Neural crest cell (in vitro differentiated cells): Measurements from ENCODE around the gene SEC23A. TPM values are rescaled to one million over a fixed set of nuclear protein-coding genes. Genes with fewer than 3 reads are reported as not detected.
"Not testable (repeated sequence)": the region's sequence is repeated elsewhere in the genome, so short reads cannot be mapped to it uniquely, and the experiment has no call there.

Source experiments
- DNase-seq: peaks from one replicate; pipeline ENCODE4 v3.0.0; 2021; ENCODE audit warnings: low read depth, mixed read lengths, low spot score
- H3K27ac Mint-ChIP-seq: one replicate; pipeline ENCODE4 v1.8.0; 2021; ENCODE audit warnings: mild to moderate bottlenecking, mixed read lengths; ENCODE audit not compliant: unreplicated experiment
- H3K27me3 Mint-ChIP-seq: 2 replicates; pipeline ENCODE4 v1.8.0; 2021; ENCODE audit warnings: low read depth, mild to moderate bottlenecking, mixed read lengths
- H3K36me3 Mint-ChIP-seq: 2 replicates; pipeline ENCODE4 v1.8.0; 2021; ENCODE audit warnings: low read depth, mild to moderate bottlenecking, mixed read lengths
- H3K4me1 Mint-ChIP-seq: 2 replicates; pipeline ENCODE4 v1.8.0; 2021; ENCODE audit warnings: mixed read lengths
- H3K4me3 Mint-ChIP-seq: one replicate; pipeline ENCODE4 v1.8.0; 2021; ENCODE audit warnings: mild to moderate bottlenecking, mixed read lengths
- H3K9me3 Mint-ChIP-seq: 2 replicates; pipeline ENCODE4 v1.8.0; 2021; ENCODE audit warnings: mixed read lengths
- CTCF ChIP-seq: fragments of 200-600 bp; sonication (generic); conservative IDR thresholded peaks from 2 replicates; pipeline ENCODE4 v1.5.0; 2021; ENCODE audit warnings: antibody characterized with exemption, mild to moderate bottlenecking
- total RNA-seq: library from RNA; stranded (reverse); gene quantifications from 2 replicates; pipeline ENCODE4 v1.2.1, GENCODE V29; 2021

The SEC23A gene
- total RNA-seq, 1 donor from 2014 or later = 70.6 TPM

- no peak for TF ChIP-seq CTCF
- Mint-ChIP-seq H3K27me3 (no peaks in the 10 kb centered on the region), H3K27ac (no peak overlapping the region), H3K4me3 (no peak overlapping the region), H3K4me1 (no peaks in the 10 kb centered on the region), H3K9me3 (no peaks in the 10 kb centered on the region), H3K36me3 (peaks cover 12% of the 10 kb centered on the region)
- DNase-seq = no peak
These were observed 17.1 kb downstream of the SEC23A start for GRCh38 chr14:39085933-39086332.

GRCh38 chr14:39083127-39083526 is 19.9 kb downstream of the SEC23A start:
- H3K36me3 Mint-ChIP-seq = peaks cover 10% of the 10 kb centered on the region
- no peak for TF ChIP-seq CTCF
- H3K4me3 Mint-ChIP-seq = no peak overlapping the region
- DNase-seq = no peak
- no peaks in the 10 kb centered on the region for H3K9me3 Mint-ChIP-seq
- no peak overlapping the region for H3K27ac Mint-ChIP-seq
- H3K27me3 Mint-ChIP-seq = no peaks in the 10 kb centered on the region
- no peaks in the 10 kb centered on the region for H3K4me1 Mint-ChIP-seq

- Mint-ChIP-seq H3K27ac (no peak overlapping the region), H3K36me3 (peaks cover 16% of the 10 kb centered on the region), H3K9me3 (no peaks in the 10 kb centered on the region), H3K4me3 (no peak overlapping the region), H3K27me3 (no peaks in the 10 kb centered on the region), H3K4me1 (no peaks in the 10 kb centered on the region)
- DNase-seq = no peak
- no peak for TF ChIP-seq CTCF
These were observed 22.1 kb downstream of the SEC23A start for GRCh38 chr14:39080886-39081285.

GRCh38 chr14:39071096-39071495 is 31.9 kb downstream of the SEC23A start:
- Mint-ChIP-seq H3K36me3 (peaks cover 20% of the 10 kb centered on the region), H3K9me3 (no peaks in the 10 kb centered on the region), H3K27me3 (no peaks in the 10 kb centered on the region), H3K4me1 (no peaks in the 10 kb centered on the region), H3K4me3 (no peak overlapping the region), H3K27ac (no peak overlapping the region)
- no peak for DNase-seq
- no peak for TF ChIP-seq CTCF

- TF ChIP-seq CTCF = no peak
- H3K9me3 Mint-ChIP-seq = no peaks in the 10 kb centered on the region
- DNase-seq = no peak
- H3K36me3 Mint-ChIP-seq = peaks cover 25% of the 10 kb centered on the region
- no peaks in the 10 kb centered on the region for H3K4me1 Mint-ChIP-seq
- H3K27ac Mint-ChIP-seq = no peak overlapping the region
- H3K4me3 Mint-ChIP-seq = no peak overlapping the region
- no peaks in the 10 kb centered on the region for H3K27me3 Mint-ChIP-seq
These were observed 33.1 kb downstream of the SEC23A start for GRCh38 chr14:39069923-39070322.

- not testable (repeated sequence) for H3K4me1 Mint-ChIP-seq, H3K4me3 Mint-ChIP-seq, DNase-seq, H3K27ac Mint-ChIP-seq, H3K27me3 Mint-ChIP-seq, H3K9me3 Mint-ChIP-seq
- H3K36me3 Mint-ChIP-seq = peaks cover 29% of the 10 kb centered on the region
These were observed 33.7 kb downstream of the SEC23A start for GRCh38 chr14:39069169-39069805.
